HepG2 (cell line): Measurements from ENCODE around the gene VCAN. TPM values are rescaled to one million over a fixed set of nuclear protein-coding genes. Genes with fewer than 3 reads are reported as not detected.

Experiments used
- BHLHE40 ChIP-seq: IDR thresholded peaks from 2 replicates; pipeline ENCODE4 v1.6.1; 2011; ENCODE audit warnings: low read length, improper control_type of control experiment
- FOXA3 ChIP-seq: IDR thresholded peaks from 2 replicates; pipeline ENCODE4 v1.6.1; 2016; ENCODE audit warnings: missing genetic modification reagents, missing compliant biosample characterization
- GABPA ChIP-seq, 2 experiments: IDR thresholded peaks; 2 replicates each; pipeline ENCODE4 v1.6.1; 2011 to 2016; ENCODE audit warnings: low read depth in 2 of 2, low read length in 1 of 2, missing biosample characterization in 1 of 2, missing genetic modification characterization in 1 of 2
- GATAD2A ChIP-seq: IDR thresholded peaks from 2 replicates; pipeline ENCODE4 v1.6.1; 2016
- GFI1 ChIP-seq: sonication (generic); formaldehyde crosslinking; IDR thresholded peaks from 2 replicates; pipeline ENCODE4 v1.5.0; 2020; ENCODE audit warnings: missing genetic modification reagents, mild to moderate bottlenecking, borderline replicate concordance
- HMG20B ChIP-seq: conservative IDR thresholded peaks from 2 replicates; pipeline ENCODE4 v1.6.1; 2016; ENCODE audit warnings: missing genetic modification reagents, missing compliant biosample characterization
- JUNB ChIP-seq: sonication (generic); formaldehyde crosslinking; IDR thresholded peaks from 2 replicates; pipeline ENCODE4 v1.8.0; 2022; ENCODE audit warnings: missing genetic modification reagents, mild to moderate bottlenecking, borderline replicate concordance
- MEIS2 ChIP-seq: sonication (generic); formaldehyde crosslinking; IDR thresholded peaks from 2 replicates; pipeline ENCODE4 v1.9.0; 2021; ENCODE audit warnings: mild to moderate bottlenecking, missing genetic modification reagents
- NCOA1 ChIP-seq: sonication (generic); formaldehyde crosslinking; IDR thresholded peaks from 2 replicates; pipeline ENCODE4 v1.9.0; 2021; ENCODE audit warnings: missing genetic modification reagents
- NFIC ChIP-seq: IDR thresholded peaks from 2 replicates; pipeline ENCODE4 v1.6.1; 2012; ENCODE audit warnings: mild to moderate bottlenecking, low read length, inconsistent platforms
- SAP130 ChIP-seq: IDR thresholded peaks from 2 replicates; pipeline ENCODE4 v1.6.1; 2016; ENCODE audit warnings: low read depth
- TCF12 ChIP-seq, 2 experiments: fragments of 450-650 bp in 1 of 2; sonication (generic) in 1 of 2; formaldehyde crosslinking in 1 of 2; IDR thresholded peaks; 2 replicates each; pipeline versions ENCODE4 v1.6.1 to v1.8.0; 2017 to 2022; ENCODE audit warnings: antibody characterized with exemption in 1 of 2, mild to moderate bottlenecking in 1 of 2, missing genetic modification reagents in 1 of 2, moderate library complexity in 1 of 2
- ZC3H4 ChIP-seq: sonication (generic); formaldehyde crosslinking; IDR thresholded peaks from 2 replicates; pipeline ENCODE4 v1.4.0; 2020; ENCODE audit warnings: missing genetic modification reagents, borderline replicate concordance
- ZFP36L2 ChIP-seq: sonication (generic); formaldehyde crosslinking; IDR thresholded peaks from 2 replicates; pipeline ENCODE4 v1.4.0; 2020; ENCODE audit warnings: missing genetic modification reagents
- ZNF747 ChIP-seq: sonication (generic); formaldehyde crosslinking; IDR thresholded peaks from 2 replicates; pipeline ENCODE4 v1.8.1; 2023; ENCODE audit warnings: missing genetic modification reagents, mild to moderate bottlenecking, borderline replicate concordance
- ZNF83 ChIP-seq: sonication (generic); formaldehyde crosslinking; IDR thresholded peaks from 2 replicates; pipeline ENCODE4 v1.4.0; 2020; ENCODE audit warnings: missing genetic modification reagents, mild to moderate bottlenecking, borderline replicate concordance
- polyA plus RNA-seq, 8 experiments: library from polyadenylated mRNA; depleted of rRNA in 3 of 8; stranded (reverse) in 7 of 8; unstranded in 1 of 8; fragments of >200 nt; fragmentation: Illumina TruSeq in 4 of 8; extraction: Trizol in 4 of 8; gene quantifications; 2 replicates each; pipeline versions ENCODE4 v1.2.1 to v1.2.3, GENCODE V29; 2011 to 2016; ENCODE audit warnings: low read depth in 4 of 8, missing spikeins in 1 of 8, mixed read lengths in 1 of 8; ENCODE audit not compliant: insufficient read depth in 1 of 8
- total RNA-seq, 5 experiments: library from RNA; depleted of rRNA; stranded (reverse); fragments of >200 nt; fragmentation: Illumina TruSeq; extraction: Trizol; gene quantifications; 2 replicates each; pipeline ENCODE4 v1.2.3, GENCODE V29; 2016; ENCODE audit warnings: low read depth in 1 of 5
- TF ChIP-seq, protein P1 (sequence below): sonication (generic); formaldehyde crosslinking; IDR thresholded peaks from 2 replicates; pipeline ENCODE4 v1.5.0; 2020; ENCODE audit warnings: mild to moderate bottlenecking, missing genetic modification reagents
- TF ChIP-seq, protein P2 (sequence below): IDR thresholded peaks from 2 replicates; pipeline ENCODE4 v1.6.1; 2012; ENCODE audit warnings: low read depth, low read length, improper control_type of control experiment
- TF ChIP-seq, protein P3 (sequence below): IDR thresholded peaks from 2 replicates; pipeline ENCODE4 v1.6.1; 2016; ENCODE audit warnings: mild to moderate bottlenecking
- TF ChIP-seq, protein P4 (sequence below): sonication (generic); formaldehyde crosslinking; IDR thresholded peaks from 2 replicates; pipeline ENCODE4 v1.4.0; 2020; ENCODE audit warnings: missing genetic modification reagents

The VCAN gene
- total and polyA plus RNA-seq, 2 of the 13 experiments (the other 11 are each of a cell fraction or from before 2014, with no cell fraction given): 1.2 to 3.5 TPM

DNA sequence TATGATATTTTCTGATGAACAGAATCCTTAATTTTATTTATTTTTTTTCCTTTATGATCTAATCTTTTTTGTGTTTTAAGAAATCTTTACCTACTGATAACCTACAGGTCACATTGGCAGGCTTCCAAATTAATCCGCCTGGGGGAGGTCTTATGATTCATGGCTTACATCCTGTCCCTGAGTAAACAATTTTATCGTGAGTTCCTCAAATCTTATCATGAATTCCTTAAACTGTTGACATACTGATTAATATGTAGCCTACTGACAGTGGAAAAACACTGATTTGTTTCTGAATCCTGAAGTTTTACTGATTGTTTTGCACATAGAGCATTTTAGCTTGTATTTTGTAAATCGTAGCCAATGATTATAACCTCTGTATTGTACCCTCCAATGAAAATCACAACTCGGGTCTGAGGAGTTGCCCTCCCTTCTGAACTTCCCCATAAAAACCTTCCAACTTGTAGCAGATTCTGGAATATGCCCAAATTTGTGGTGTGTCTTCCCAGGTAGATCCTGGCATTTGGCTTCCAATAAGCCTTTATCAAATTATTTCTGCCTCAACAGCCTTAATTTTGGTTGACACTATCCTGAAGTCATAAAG lies 105.6 kb downstream of the VCAN start (continued):
- TF ChIP-seq ZNF747 (CRISPR knock-in tag): no peak
- TF ChIP-seq GFI1 (CRISPR knock-in tag): peak; percentile 100
- TF ChIP-seq BHLHE40: 0 out of 2 replicates have a peak, but pooled peaks have one; percentile 7
- no peak for TF ChIP-seq ZC3H4 (CRISPR knock-in tag)
- TF ChIP-seq GABPA (IDR thresholded peaks at IDR 0.05; ENCODE audit: low read depth, low read length): no peak
- TF ChIP-seq GABPA (CRISPR knock-in tag; IDR thresholded peaks at IDR 0.05; ENCODE audit: low read depth): peak; percentile 48; the same call in 1 of the 2 replicates
- TF ChIP-seq ZFP36L2 (CRISPR knock-in tag): no peak
- no peak for TF ChIP-seq NCOA1
- TF ChIP-seq JUNB: peak; percentile 16; the same call in 1 of the 2 replicates
- TF ChIP-seq, protein P1, sequence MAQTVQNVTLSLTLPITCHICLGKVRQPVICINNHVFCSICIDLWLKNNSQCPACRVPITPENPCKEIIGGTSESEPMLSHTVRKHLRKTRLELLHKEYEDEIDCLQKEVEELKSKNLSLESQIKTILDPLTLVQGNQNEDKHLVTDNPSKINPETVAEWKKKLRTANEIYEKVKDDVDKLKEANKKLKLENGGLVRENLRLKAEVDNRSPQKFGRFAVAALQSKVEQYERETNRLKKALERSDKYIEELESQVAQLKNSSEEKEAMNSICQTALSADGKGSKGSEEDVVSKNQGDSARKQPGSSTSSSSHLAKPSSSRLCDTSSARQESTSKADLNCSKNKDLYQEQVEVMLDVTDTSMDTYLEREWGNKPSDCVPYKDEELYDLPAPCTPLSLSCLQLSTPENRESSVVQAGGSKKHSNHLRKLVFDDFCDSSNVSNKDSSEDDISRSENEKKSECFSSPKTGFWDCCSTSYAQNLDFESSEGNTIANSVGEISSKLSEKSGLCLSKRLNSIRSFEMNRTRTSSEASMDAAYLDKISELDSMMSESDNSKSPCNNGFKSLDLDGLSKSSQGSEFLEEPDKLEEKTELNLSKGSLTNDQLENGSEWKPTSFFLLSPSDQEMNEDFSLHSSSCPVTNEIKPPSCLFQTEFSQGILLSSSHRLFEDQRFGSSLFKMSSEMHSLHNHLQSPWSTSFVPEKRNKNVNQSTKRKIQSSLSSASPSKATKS (CRISPR knock-in tag): 0 out of 2 replicates have a peak, but pooled peaks have one; percentile 35
- no peak for TF ChIP-seq ZNF83 (CRISPR knock-in tag)
- TF ChIP-seq, protein P2, sequence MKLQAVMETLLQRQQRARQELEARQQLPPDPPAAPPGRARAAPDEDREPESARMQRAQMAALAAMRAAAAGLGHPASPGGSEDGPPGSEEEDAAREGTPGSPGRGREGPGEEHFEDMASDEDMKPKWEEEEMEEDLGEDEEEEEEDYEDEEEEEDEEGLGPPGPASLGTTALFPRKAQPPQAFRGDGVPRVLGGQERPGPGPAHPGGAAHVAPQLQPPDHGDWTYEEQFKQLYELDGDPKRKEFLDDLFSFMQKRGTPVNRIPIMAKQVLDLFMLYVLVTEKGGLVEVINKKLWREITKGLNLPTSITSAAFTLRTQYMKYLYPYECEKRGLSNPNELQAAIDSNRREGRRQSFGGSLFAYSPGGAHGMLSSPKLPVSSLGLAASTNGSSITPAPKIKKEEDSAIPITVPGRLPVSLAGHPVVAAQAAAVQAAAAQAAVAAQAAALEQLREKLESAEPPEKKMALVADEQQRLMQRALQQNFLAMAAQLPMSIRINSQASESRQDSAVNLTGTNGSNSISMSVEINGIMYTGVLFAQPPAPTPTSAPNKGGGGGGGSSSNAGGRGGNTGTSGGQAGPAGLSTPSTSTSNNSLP: peak; percentile 91
- peak; percentile 81 for TF ChIP-seq GATAD2A
- TF ChIP-seq, protein P3, sequence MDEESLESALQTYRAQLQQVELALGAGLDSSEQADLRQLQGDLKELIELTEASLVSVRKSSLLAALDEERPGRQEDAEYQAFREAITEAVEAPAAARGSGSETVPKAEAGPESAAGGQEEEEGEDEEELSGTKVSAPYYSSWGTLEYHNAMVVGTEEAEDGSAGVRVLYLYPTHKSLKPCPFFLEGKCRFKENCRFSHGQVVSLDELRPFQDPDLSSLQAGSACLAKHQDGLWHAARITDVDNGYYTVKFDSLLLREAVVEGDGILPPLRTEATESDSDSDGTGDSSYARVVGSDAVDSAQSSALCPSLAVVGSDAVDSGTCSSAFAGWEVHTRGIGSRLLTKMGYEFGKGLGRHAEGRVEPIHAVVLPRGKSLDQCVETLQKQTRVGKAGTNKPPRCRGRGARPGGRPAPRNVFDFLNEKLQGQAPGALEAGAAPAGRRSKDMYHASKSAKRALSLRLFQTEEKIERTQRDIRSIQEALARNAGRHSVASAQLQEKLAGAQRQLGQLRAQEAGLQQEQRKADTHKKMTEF: peak; percentile 71
- TF ChIP-seq, protein P4, sequence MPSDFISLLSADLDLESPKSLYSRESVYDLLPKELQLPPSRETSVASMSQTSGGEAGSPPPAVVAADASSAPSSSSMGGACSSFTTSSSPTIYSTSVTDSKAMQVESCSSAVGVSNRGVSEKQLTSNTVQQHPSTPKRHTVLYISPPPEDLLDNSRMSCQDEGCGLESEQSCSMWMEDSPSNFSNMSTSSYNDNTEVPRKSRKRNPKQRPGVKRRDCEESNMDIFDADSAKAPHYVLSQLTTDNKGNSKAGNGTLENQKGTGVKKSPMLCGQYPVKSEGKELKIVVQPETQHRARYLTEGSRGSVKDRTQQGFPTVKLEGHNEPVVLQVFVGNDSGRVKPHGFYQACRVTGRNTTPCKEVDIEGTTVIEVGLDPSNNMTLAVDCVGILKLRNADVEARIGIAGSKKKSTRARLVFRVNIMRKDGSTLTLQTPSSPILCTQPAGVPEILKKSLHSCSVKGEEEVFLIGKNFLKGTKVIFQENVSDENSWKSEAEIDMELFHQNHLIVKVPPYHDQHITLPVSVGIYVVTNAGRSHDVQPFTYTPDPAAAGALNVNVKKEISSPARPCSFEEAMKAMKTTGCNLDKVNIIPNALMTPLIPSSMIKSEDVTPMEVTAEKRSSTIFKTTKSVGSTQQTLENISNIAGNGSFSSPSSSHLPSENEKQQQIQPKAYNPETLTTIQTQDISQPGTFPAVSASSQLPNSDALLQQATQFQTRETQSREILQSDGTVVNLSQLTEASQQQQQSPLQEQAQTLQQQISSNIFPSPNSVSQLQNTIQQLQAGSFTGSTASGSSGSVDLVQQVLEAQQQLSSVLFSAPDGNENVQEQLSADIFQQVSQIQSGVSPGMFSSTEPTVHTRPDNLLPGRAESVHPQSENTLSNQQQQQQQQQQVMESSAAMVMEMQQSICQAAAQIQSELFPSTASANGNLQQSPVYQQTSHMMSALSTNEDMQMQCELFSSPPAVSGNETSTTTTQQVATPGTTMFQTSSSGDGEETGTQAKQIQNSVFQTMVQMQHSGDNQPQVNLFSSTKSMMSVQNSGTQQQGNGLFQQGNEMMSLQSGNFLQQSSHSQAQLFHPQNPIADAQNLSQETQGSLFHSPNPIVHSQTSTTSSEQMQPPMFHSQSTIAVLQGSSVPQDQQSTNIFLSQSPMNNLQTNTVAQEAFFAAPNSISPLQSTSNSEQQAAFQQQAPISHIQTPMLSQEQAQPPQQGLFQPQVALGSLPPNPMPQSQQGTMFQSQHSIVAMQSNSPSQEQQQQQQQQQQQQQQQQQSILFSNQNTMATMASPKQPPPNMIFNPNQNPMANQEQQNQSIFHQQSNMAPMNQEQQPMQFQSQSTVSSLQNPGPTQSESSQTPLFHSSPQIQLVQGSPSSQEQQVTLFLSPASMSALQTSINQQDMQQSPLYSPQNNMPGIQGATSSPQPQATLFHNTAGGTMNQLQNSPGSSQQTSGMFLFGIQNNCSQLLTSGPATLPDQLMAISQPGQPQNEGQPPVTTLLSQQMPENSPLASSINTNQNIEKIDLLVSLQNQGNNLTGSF (CRISPR knock-in tag): no peak
- peak; percentile 99 for TF ChIP-seq HMG20B (CRISPR knock-in tag)
- no peak for TF ChIP-seq TCF12 (IDR thresholded peaks at IDR 0.05)
- no peak for TF ChIP-seq TCF12 (CRISPR knock-in tag; IDR thresholded peaks at IDR 0.05)
- TF ChIP-seq SAP130 (CRISPR knock-in tag): peak; percentile 28; the same call in 1 of the 2 replicates
- peak; percentile 92 for TF ChIP-seq FOXA3 (CRISPR knock-in tag)
- TF ChIP-seq MEIS2 (CRISPR knock-in tag): no peak
- peak; percentile 97 for TF ChIP-seq NFIC
